RWPE1 (cell line): ENCODE measurements around the gene CDH10.

Source experiments
- CTCF ChIA-PET: fragments of 350-600 bp; sonication (Branson Sonifier 250); formaldehyde crosslinking; extraction: SDS; loops from one replicate; lab custom pipeline; 2021; lab: Yijun Ruan, JAX
- POLR2A ChIA-PET: fragments of 400-600 bp; formaldehyde crosslinking; extraction: SDS; loops from one replicate; lab custom pipeline; 2020; ENCODE audit warnings: antibody characterized with exemption; ENCODE audit not compliant: low non-redundant PET; lab: Yijun Ruan, JAX
- DNase-seq: peaks from one replicate; pipeline ENCODE4 v3.0.0; 2012; ENCODE audit warnings: low spot score
- H3K27ac ChIP-seq: fragments of 450-650 bp; 2 replicates; pipeline ENCODE4 v1.5.1; 2017
- TF ChIP-seq, protein P1 (sequence below): fragments of 450-650 bp; conservative IDR thresholded peaks from 2 replicates; pipeline ENCODE4 v1.5.1; 2017; ENCODE audit warnings: low read depth, mild to moderate bottlenecking

The CDH10 gene

DNA sequence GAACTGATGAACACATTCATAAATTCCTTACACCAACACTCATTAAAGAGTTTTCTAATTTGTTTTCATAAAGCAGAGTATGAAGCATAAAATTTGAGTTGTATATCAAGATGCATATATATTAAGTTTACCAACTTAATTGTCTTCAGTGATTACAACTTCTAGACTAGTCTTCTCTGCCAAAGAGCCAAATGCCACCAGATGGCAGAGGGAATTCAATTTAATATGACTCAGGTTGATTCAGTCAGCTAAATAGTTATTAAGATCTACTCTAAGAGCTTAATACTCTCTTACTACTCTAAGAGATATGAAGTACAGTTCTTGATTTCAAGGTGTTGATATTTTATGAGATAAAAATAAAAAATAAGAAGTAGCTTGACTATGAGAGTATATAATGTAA lies 53.4 kb downstream of the CDH10 start:
- POLR2A ChIA-PET = no interaction called here
- CTCF ChIA-PET = no interaction called here
- TF ChIP-seq, protein P1, sequence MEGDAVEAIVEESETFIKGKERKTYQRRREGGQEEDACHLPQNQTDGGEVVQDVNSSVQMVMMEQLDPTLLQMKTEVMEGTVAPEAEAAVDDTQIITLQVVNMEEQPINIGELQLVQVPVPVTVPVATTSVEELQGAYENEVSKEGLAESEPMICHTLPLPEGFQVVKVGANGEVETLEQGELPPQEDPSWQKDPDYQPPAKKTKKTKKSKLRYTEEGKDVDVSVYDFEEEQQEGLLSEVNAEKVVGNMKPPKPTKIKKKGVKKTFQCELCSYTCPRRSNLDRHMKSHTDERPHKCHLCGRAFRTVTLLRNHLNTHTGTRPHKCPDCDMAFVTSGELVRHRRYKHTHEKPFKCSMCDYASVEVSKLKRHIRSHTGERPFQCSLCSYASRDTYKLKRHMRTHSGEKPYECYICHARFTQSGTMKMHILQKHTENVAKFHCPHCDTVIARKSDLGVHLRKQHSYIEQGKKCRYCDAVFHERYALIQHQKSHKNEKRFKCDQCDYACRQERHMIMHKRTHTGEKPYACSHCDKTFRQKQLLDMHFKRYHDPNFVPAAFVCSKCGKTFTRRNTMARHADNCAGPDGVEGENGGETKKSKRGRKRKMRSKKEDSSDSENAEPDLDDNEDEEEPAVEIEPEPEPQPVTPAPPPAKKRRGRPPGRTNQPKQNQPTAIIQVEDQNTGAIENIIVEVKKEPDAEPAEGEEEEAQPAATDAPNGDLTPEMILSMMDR = no peak
- no peak for DNase-seq
- no peak overlapping the region for H3K27ac ChIP-seq

GRCh38 chr5:24589566-24589965 lies 55.2 kb downstream of the CDH10 start:
- TF ChIP-seq, protein P1 = no peak
- CTCF ChIA-PET = no interaction called here
- no peak overlapping the region for H3K27ac ChIP-seq
- DNase-seq = no peak
- POLR2A ChIA-PET = no interaction called here

- DNase-seq = no peak
- CTCF ChIA-PET = no interaction called here
- H3K27ac ChIP-seq = no peak overlapping the region
- TF ChIP-seq, protein P1 = no peak
- POLR2A ChIA-PET = no interaction called here
Observed at GRCh38 chr5:24585751-24586150, 59.0 kb downstream of the CDH10 start.

GRCh38 chr5:24571302-24571701 lies 73.5 kb downstream of the CDH10 start:
- DNase-seq = no peak
- POLR2A ChIA-PET = no interaction called here
- no peak overlapping the region for H3K27ac ChIP-seq
- CTCF ChIA-PET = no interaction called here
- TF ChIP-seq, protein P1 = no peak

DNA sequence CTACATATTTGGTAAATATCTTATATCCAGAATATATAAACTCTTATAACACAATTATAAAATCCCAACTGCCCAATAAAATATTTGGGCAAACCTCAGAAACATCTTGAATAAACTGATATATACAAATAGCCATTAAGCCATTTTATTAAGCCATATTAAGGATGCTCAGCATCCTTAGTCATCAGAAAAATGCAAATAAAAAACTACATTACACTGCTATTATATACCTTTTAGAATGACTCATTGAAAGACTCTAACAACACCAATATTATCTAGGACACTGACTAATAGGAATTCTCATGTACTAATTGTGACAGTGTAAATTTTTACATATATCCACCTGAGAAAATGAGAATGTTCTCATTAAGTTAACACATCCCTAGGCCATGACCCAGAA lies 77.8 kb downstream of the CDH10 start:
- TF ChIP-seq, protein P1 = no peak
- ChIA-PET POLR2A (no interaction called here), CTCF (no interaction called here)
- H3K27ac ChIP-seq = no peak overlapping the region
- DNase-seq = peak; percentile 30

DNA sequence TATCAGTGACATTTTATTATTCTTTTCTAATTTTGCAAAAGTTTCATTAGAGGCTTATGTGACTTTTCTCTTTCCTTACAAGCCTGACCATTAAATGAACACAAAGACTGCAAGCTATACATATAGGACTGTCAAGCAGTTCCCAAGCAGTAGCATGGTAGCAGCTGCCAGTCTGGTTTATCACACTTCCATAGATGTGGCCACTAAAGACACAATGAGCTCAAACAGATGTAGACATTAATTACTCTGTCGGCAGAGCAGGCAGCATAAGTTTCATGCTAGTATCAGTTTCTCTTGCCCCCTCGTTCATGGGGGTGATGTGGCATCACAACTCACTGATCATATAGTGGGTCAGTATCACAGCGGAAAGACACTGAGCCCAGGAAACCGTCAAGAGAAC lies 89.5 kb downstream of the CDH10 start:
- DNase-seq = no peak
- CTCF ChIA-PET = no interaction called here
- no peak overlapping the region for H3K27ac ChIP-seq
- TF ChIP-seq, protein P1 = no peak
- POLR2A ChIA-PET = no interaction called here

GRCh38 chr5:24547132-24547531 lies 97.6 kb downstream of the CDH10 start:
- H3K27ac ChIP-seq = no peak overlapping the region
- TF ChIP-seq, protein P1 = no peak
- DNase-seq = no peak
- ChIA-PET CTCF (no interaction called here), POLR2A (no interaction called here)
